ENCODE measurements around the gene CD300LD. TPM values are rescaled to one million over a fixed set of nuclear protein-coding genes. Genes with fewer than 3 reads are reported as not detected.

The CD300LD gene
- total RNA-seq, 1 donor from 2014 or later: not detected

DNA sequence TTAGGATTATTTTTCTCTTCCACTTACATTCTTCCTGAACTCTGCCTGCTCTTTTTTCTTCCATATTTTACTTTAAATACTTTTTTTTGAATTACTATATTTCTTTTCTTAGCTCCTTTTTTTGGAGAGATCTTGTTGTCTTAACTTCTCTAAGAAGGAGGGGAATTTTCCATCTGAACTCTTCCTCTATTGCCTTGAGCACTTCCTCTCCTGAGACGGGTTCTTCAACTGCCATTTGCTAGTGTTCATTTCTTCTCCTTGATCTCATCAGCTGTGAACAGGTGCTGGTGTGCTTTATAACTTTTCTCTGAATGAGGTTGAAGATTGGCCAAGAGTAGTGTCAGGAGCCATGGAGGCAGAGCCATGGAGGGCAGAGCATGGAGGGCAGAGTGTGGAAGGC lies 15.1 kb upstream of the CD300LD start:
- DNase-seq (ENCODE audit: low read depth, low spot score): no peak

GRCh38 chr17:74606050-74606449 lies 14.0 kb upstream of the CD300LD start:
- DNase-seq (ENCODE audit: low read depth, low spot score): no peak

- DNase-seq (ENCODE audit: low read depth, low spot score): no peak
Observed at GRCh38 chr17:74605361-74605760, 13.3 kb upstream of the CD300LD start.

- DNase-seq (ENCODE audit: low read depth, low spot score): no peak
Observed at GRCh38 chr17:74604761-74605160, 12.7 kb upstream of the CD300LD start.

- DNase-seq (ENCODE audit: low read depth, low spot score): no peak
Observed at GRCh38 chr17:74604200-74604599, 12.1 kb upstream of the CD300LD start.

GRCh38 chr17:74603746-74604145 lies 11.7 kb upstream of the CD300LD start:
- DNase-seq (ENCODE audit: low read depth, low spot score): no peak

DNA sequence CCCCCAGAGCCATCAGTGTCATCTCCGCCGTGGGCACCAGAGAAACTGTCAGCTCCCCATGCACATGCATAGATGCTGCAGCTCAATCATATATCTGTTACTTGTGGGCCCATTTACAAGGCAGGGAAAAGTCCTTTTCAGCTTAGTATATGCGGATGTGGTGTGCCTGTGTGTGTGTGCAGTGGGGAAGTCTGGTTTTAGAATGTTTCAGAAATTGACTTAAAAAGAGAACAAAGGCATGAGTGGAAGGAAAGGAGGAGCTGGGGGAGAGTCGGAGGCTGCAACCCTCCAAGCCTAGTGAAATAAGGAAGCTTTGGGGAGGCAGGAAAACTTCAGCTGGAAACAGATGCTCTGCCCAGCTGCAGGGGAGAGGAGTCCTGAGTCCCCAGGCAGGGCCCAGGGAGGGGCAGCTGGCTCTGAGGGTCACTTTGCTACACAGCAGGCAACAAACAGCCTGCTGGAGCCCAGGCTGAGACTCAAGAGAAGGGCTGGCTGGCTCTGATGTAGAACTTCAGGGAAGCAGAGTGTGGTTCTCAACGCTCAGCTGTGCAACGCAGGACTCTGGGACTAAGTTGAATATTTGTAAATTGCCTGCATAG lies 11.1 kb upstream of the CD300LD start:
- DNase-seq (ENCODE audit: low read depth, low spot score): no peak

- DNase-seq (ENCODE audit: low read depth, low spot score): no peak
Observed at GRCh38 chr17:74601944-74602572, 10.0 kb upstream of the CD300LD start.

GRCh38 chr17:74599448-74599939 lies 7.4 kb upstream of the CD300LD start:
- no peak for DNase-seq (ENCODE audit: low read depth, low spot score)

- DNase-seq (ENCODE audit: low read depth, low spot score): no peak
Observed at GRCh38 chr17:74599023-74599399, 6.9 kb upstream of the CD300LD start.

DNA sequence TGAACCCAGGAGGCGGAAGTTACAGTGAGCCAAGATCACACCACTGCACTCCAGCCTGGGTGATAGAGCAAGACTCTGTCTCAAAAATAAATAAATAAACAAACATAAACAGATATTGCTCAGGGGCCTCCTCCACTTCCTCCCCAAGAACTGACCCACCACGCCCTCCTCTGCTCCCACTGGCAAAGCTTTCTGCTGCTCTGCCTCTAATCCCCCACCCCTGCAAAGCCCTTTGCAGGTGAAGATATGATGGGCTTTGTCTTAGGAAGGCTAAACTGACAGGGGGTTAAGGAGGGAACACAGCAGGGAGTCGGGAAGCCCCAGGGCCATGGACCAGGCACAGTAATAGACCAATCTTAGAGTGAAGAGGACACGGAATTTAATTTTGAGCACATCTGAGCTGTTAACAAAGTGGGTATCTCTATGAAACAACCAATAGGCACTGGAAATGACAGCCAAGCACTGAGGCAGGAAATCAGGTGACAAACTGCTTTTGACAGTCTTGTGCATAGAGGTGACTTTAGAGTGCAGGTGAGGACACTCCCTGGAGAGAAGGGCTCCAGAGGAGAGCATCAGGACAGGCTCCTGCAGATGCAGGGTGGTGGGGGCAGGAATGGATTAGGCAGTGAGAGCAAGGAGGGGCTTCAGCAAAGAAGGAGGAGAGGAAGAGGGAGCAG lies 6.4 kb upstream of the CD300LD start:
- DNase-seq (ENCODE audit: low read depth, low spot score): no peak

GRCh38 chr17:74597069-74597790 lies 5.1 kb upstream of the CD300LD start:
- no peak for DNase-seq (ENCODE audit: low read depth, low spot score)

DNA sequence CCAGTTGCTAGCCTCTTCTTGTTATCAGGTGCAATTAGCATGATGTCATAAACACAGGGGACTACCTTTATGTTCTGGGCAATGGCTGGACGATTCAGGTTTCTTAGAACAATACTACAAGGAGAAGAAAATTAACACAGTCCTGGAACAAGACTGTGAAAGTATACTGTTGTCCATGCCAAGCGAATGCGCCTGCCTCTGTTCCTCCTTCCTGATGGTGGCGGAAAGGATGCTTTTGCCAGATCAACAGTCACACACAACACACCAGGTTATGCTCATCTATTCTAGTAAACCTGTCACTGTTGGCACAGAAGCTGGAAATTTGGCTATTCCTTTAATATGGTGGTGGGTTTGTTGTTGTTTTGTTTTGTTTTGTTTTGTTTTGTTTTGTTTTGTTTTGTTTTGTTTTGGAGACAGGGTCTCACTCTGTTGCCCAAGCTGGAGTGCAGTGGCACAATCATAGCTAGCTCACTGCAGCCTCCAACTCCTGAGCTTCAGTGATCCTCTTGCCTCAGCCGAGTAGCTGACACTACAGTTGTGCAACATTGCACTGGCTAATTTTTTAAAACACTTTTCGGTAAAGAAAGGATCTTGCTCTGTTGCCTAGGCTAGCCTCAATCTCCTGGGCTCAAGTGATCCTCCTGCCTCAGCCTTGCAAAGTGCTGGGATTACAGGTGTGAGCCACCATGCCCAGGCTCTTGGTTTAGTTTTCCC lies 3.1 kb upstream of the CD300LD start:
- no peak for DNase-seq (ENCODE audit: low read depth, low spot score)

GRCh38 chr17:74591503-74591902 lies 580 bp downstream of the CD300LD start:
- DNase-seq (ENCODE audit: low read depth, low spot score): no peak

GRCh38 chr17:74585711-74586110 lies 6.4 kb downstream of the CD300LD start:
- DNase-seq (ENCODE audit: low read depth, low spot score): no peak

DNA sequence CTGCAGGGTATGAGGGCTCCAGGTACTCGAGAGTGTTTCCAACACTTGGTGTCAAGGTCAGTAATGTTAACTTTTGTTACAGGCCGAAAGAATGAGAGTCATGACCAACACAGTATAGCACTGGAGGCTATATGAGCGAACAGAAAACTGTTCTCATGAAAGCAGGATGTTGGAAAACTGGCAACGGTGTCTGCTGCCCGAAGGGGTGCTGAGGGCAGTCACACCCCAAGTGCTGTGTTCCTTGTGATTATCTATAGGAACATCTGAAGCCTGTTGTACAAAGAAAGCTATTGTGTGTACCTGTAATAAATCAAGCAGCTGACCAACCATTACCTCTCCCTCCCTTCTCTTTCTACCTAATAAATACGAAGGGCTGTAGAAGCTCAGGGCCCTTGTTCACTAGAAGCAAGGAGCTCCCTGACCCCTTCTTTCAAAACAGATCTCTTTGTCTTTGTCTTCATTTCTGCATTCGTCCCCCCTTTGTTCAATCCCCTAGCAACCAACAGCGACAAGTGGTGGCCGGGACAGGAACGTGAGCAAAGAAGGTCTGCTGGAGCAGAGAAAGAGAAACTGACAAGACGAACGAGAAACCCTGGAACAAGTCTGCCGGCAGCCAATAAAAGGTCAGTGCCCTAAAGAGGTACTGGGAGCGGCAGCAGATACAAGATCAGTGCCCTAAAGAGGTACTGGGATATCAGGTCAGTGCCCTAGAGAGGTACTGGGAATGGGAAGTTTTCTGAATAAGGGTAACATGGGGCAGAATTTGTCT lies 7.6 kb downstream of the CD300LD start:
- no peak for DNase-seq (ENCODE audit: low read depth, low spot score)

DNA sequence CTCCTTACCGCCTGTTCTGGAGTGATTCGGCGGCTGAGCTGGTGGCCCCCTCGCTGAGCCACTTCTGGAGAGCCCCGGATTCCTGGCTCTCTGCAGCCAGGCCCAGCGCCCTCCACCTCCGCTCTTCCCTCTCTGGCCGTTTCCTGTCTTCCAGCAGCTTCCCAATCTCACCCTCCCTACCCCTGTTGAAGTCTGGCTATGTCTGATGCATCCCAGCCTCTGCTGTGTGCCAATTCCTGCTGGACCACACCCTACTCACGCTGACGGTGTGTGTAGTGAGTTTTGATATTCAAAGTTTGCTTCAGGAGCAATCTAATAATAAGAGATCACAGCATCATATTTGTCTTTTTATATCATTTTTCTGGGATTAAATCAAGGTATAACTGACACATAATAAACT lies 9.4 kb downstream of the CD300LD start:
- DNase-seq (ENCODE audit: low read depth, low spot score): no peak

GRCh38 chr17:74579900-74580299 lies 12.2 kb downstream of the CD300LD start:
- DNase-seq (ENCODE audit: low read depth, low spot score): no peak

DNA sequence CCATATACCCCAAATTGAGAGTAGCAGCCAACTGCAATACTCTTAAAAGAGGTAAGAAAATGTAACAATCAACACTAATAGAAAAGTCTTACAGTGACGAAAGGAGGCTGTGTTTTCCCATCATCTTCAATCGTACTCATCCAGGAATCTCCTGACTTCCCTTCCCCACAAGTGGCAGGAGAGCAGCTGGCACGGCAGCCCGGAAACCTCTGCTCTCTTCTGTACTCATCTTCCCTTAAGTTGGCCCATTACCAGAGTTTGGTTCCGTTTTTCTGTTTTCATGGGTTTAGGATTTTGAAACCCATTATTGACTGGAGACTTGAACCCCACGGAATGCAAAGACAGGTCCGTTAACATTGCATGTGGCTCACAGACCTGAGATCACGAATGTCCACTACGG lies 13.1 kb downstream of the CD300LD start:
- DNase-seq (ENCODE audit: low read depth, low spot score): no peak

GRCh38 chr17:74574489-74575142 lies 17.5 kb downstream of the CD300LD start:
- DNase-seq (ENCODE audit: low read depth, low spot score): no peak

Measured in pulmonary artery endothelial cell (primary cell).